ENCODE data around the gene ADCY3. TPM values are rescaled to one million over a fixed set of nuclear protein-coding genes. Genes with fewer than 3 reads are reported as not detected.
A peak's percentile ranks its signal among the peaks of the same experiment; 100 is the strongest.

Gene ADCY3
- total RNA-seq, 4 donors from 2014 or later = 3.9 to 16.6 (median 12.3) TPM

- ATAC-seq (no peak), DNase-seq (no peak)
- TF ChIP-seq CTCF (IDR thresholded peaks at IDR 0.05 in 4 of 5, conservative IDR thresholded peaks at IDR 0.05 in 1 of 5) = no peak
- TF ChIP-seq POLR2A (IDR thresholded peaks at IDR 0.05) = no peak
- Histone ChIP-seq H3K9me3 (no peaks in the 10 kb centered on the region), H3K4me3 (no peak overlapping the region), H3K27ac (no peak overlapping the region), H3K36me3 (no peaks in the 10 kb centered on the region), H3K4me1 (no peaks in the 10 kb centered on the region), H3K27me3 (no peaks in the 10 kb centered on the region)
- in situ Hi-C loops (cut with MboI; ENCODE audit: low sequenced_read_pairs in 4 of 4) = no loop called here
- intact Hi-C loops (cut with DNase I; ENCODE audit: low total_unique reads) = no loop called here
Measured at GRCh38 chr2:24907116-24907515, 12.9 kb downstream of the ADCY3 start.

GRCh38 chr2:24906466-24906865, 13.6 kb downstream of the ADCY3 start:
- no peaks in the 10 kb centered on the region for H3K36me3 ChIP-seq
- in situ Hi-C loops (cut with MboI; ENCODE audit: low sequenced_read_pairs in 4 of 4) (no loop called here), intact Hi-C loops (cut with DNase I; ENCODE audit: low total_unique reads) (no loop called here)
- TF ChIP-seq POLR2A (IDR thresholded peaks at IDR 0.05) (no peak), CTCF (IDR thresholded peaks at IDR 0.05 in 4 of 5, conservative IDR thresholded peaks at IDR 0.05 in 1 of 5) (no peak)
- no peak overlapping the region for H3K27ac ChIP-seq
- no peaks in the 10 kb centered on the region for H3K27me3 ChIP-seq
- H3K4me1 ChIP-seq = no peaks in the 10 kb centered on the region
- DNase-seq (no peak), ATAC-seq (no peak)
- no peak overlapping the region for H3K4me3 ChIP-seq
- no peaks in the 10 kb centered on the region for H3K9me3 ChIP-seq

- in situ Hi-C loops (cut with MboI; ENCODE audit: low sequenced_read_pairs in 4 of 4) = no loop called here
- no peak for DNase-seq
Measured at GRCh38 chr2:24903161-24904103, 16.6 kb downstream of the ADCY3 start.

GRCh38 chr2:24899361-24899910, 20.6 kb downstream of the ADCY3 start:
- in situ Hi-C loops (cut with MboI; ENCODE audit: low sequenced_read_pairs in 4 of 4) = no loop called here
- H3K27me3 ChIP-seq = no peaks in the 10 kb centered on the region
- H3K27ac ChIP-seq = no peak overlapping the region
- no peak overlapping the region for H3K4me3 ChIP-seq
- no peaks in the 10 kb centered on the region for H3K4me1 ChIP-seq
- no peaks in the 10 kb centered on the region for H3K9me3 ChIP-seq
- TF ChIP-seq CTCF (IDR thresholded peaks at IDR 0.05 in 4 of 5, conservative IDR thresholded peaks at IDR 0.05 in 1 of 5) (no peak), POLR2A (IDR thresholded peaks at IDR 0.05) (no peak)
- intact Hi-C loops (cut with DNase I; ENCODE audit: low total_unique reads) = no loop called here
- DNase-seq (no peak), ATAC-seq (peak in 1 of 2 donors; percentile 18)
- no peaks in the 10 kb centered on the region for H3K36me3 ChIP-seq

More at GRCh38 chr2:24903161-24904103, 16.6 kb downstream of the ADCY3 start:
- intact Hi-C loops (cut with DNase I; ENCODE audit: low total_unique reads) = no loop called here
- H3K4me3 ChIP-seq = no peak overlapping the region
- H3K36me3 ChIP-seq = no peaks in the 10 kb centered on the region
- H3K9me3 ChIP-seq = no peaks in the 10 kb centered on the region
- ATAC-seq = no peak
- TF ChIP-seq POLR2A (IDR thresholded peaks at IDR 0.05) (no peak), CTCF (IDR thresholded peaks at IDR 0.05 in 4 of 5, conservative IDR thresholded peaks at IDR 0.05 in 1 of 5) (no peak)
- no peaks in the 10 kb centered on the region for H3K4me1 ChIP-seq
- no peaks in the 10 kb centered on the region for H3K27me3 ChIP-seq
- no peak overlapping the region for H3K27ac ChIP-seq
